A549 (cell line): ENCODE data around the gene DERL3. TPM values are rescaled to one million over a fixed set of nuclear protein-coding genes. Genes with fewer than 3 reads are reported as not detected.

Source experiments
- ATAC-seq, 2 experiments: fragments of 200-7000 bp in 1 of 2; fragments of >200 bp in 1 of 2; cut with Nextera tagmentation in 1 of 2; cut with Tn5 transposase in 1 of 2; 3 replicates each; pipeline versions ENCODE4 v1.8.0 to v1.9.1; 2018 to 2020; ENCODE audit warnings: mild to moderate bottlenecking in 1 of 2, moderate library complexity in 1 of 2
- CTCF ChIA-PET: fragments of 300-600 bp; sonication (Branson Sonifier 250); formaldehyde crosslinking; extraction: SDS; loops from one replicate; lab custom pipeline; 2021; ENCODE audit warnings: antibody characterized with exemption, inconsistent platforms; lab: Yijun Ruan, JAX
- POLR2A ChIA-PET: fragments of 350-600 bp; formaldehyde crosslinking; extraction: SDS; loops from one replicate; lab custom pipeline; 2021; ENCODE audit warnings: antibody characterized with exemption, inconsistent platforms; lab: Yijun Ruan, JAX
- DNase-seq, 2 experiments: peaks; one replicate each; pipeline versions ENCODE4 v3.0.0 to v3.0.0-alpha.2; 2011 to 2016; ENCODE audit warnings: low read depth in 1 of 2, low spot score in 1 of 2
- FAIRE-seq: peaks from 2 replicates; lab custom pipeline; 2011; peaks lifted over from hg19 to GRCh38; lab: Jason Lieb, UNC
- H3K27ac ChIP-seq, 2 experiments: fragments of >200 bp; sonication (Bioruptor Twin); formaldehyde crosslinking; 3 replicates each; pipeline ENCODE4 v1.5.1; 2016 to 2017
- H3K4me1 ChIP-seq: fragments of >200 bp; sonication (Bioruptor Twin); formaldehyde crosslinking; 3 replicates; pipeline ENCODE4 v1.6.1; 2016
- H3K4me2 ChIP-seq: fragments of >200 bp; sonication (Bioruptor Twin); formaldehyde crosslinking; 3 replicates; pipeline ENCODE4 v1.6.1; 2016
- H3K4me3 ChIP-seq: fragments of >200 bp; sonication (Bioruptor Twin); formaldehyde crosslinking; 3 replicates; pipeline ENCODE4 v1.5.1; 2016
- H3K9me3 ChIP-seq: fragments of >200 bp; sonication (Bioruptor Twin); formaldehyde crosslinking; 3 replicates; pipeline ENCODE4 v1.6.1; 2016
- CBX8 ChIP-seq: fragments of 200-600 bp; sonication (generic); IDR thresholded peaks from 2 replicates; pipeline ENCODE4 v1.6.1; 2016
- CHD2 ChIP-seq: fragments of 150-350 bp; IDR thresholded peaks from 2 replicates; pipeline ENCODE4 v1.6.1; 2014; ENCODE audit warnings: low read length; ENCODE audit not compliant: partially characterized antibody
- EHF ChIP-seq: fragments of 250-450 bp; sonication (Bioruptor Pico); IDR thresholded peaks from 2 replicates; pipeline ENCODE4 v1.5.0; 2020; ENCODE audit warnings: mild to moderate bottlenecking
- EHMT2 ChIP-seq: fragments of 200-600 bp; sonication (generic); IDR thresholded peaks from 2 replicates; pipeline ENCODE4 v1.6.1; 2016; ENCODE audit warnings: antibody characterized with exemption, low read depth, mild to moderate bottlenecking, moderate library complexity
- FOSB ChIP-seq: fragments of 250-450 bp; sonication (Bioruptor Pico); IDR thresholded peaks from 2 replicates; pipeline ENCODE4 v1.5.0; 2020; ENCODE audit warnings: mild to moderate bottlenecking, moderate library complexity
- HDAC2 ChIP-seq: fragments of 200-600 bp; sonication (generic); IDR thresholded peaks from 2 replicates; pipeline ENCODE4 v1.6.1; 2016
- HOXB5 ChIP-seq: fragments of 250-450 bp; sonication (Bioruptor Pico); IDR thresholded peaks from 2 replicates; pipeline ENCODE4 v1.5.0; 2020; ENCODE audit warnings: mild to moderate bottlenecking, moderate library complexity
- JUN ChIP-seq, 2 experiments: fragments of >200 bp; sonication (Bioruptor Twin); formaldehyde crosslinking; IDR thresholded peaks; 2 replicates in 1 of 2; 3 replicates in 1 of 2; pipeline ENCODE4 v1.6.1; 2016 to 2017
- JUNB ChIP-seq: fragments of >200 bp; sonication (Bioruptor Twin); formaldehyde crosslinking; IDR thresholded peaks from 2 replicates; pipeline ENCODE4 v1.6.1; 2016
- MAZ ChIP-seq: fragments of 150-350 bp; IDR thresholded peaks from 2 replicates; pipeline ENCODE4 v1.6.1; 2014; ENCODE audit warnings: antibody characterized with exemption, low read depth, low read length, borderline replicate concordance
- MYC ChIP-seq: IDR thresholded peaks from 2 replicates; pipeline ENCODE4 v1.6.1; 2012; ENCODE audit warnings: mild to moderate bottlenecking, inconsistent platforms, low read length, improper control_type of control experiment, borderline replicate concordance
- NPAS2 ChIP-seq: fragments of 250-450 bp; sonication (Bioruptor Pico); IDR thresholded peaks from 2 replicates; pipeline ENCODE4 v1.8.0; 2022; ENCODE audit warnings: mild to moderate bottlenecking, moderate library complexity, borderline replicate concordance
- NR3C1 ChIP-seq: fragments of >200 bp; sonication (Bioruptor Twin); formaldehyde crosslinking; IDR thresholded peaks from 3 replicates; pipeline ENCODE4 v1.6.1; 2017
- POLR2AphosphoS2 ChIP-seq: conservative IDR thresholded peaks from 2 replicates; pipeline ENCODE4 v1.6.1; 2012; ENCODE audit warnings: low read length, improper control_type of control experiment, inconsistent platforms
- TP53 ChIP-seq: fragments of 250-450 bp; sonication (Bioruptor Pico); IDR thresholded peaks from 2 replicates; pipeline ENCODE4 v1.5.0; 2021; ENCODE audit warnings: mild to moderate bottlenecking, moderate library complexity
- ZFP36 ChIP-seq: fragments of 450-650 bp; IDR thresholded peaks from 2 replicates; pipeline ENCODE4 v1.6.1; 2014; ENCODE audit warnings: borderline replicate concordance; ENCODE audit not compliant: partially characterized antibody
- ZNF302 ChIP-seq: fragments of 250-450 bp; sonication (Bioruptor Pico); IDR thresholded peaks from 2 replicates; pipeline ENCODE4 v1.9.0; 2021; ENCODE audit warnings: inconsistent platforms, mild to moderate bottlenecking, moderate library complexity
- whole genome bisulfite sequencing: methylation state at CpG from one replicate; pipeline ENCODE4 v1.1.6; 2017; ENCODE audit errors: missing lambda C conversion rate; 5-methylcytosine and 5-hydroxymethylcytosine counted together
- polyA plus RNA-seq, 4 experiments: library from polyadenylated mRNA; depleted of rRNA in 3 of 4; stranded (reverse); fragments of >200 nt; fragmentation: RNase III in 1 of 4; extraction: RNeasy Plus Mini Kit Qiagen cat#74134 plus additional on column Dnase treatment in 1 of 4; gene quantifications; 2 replicates in 3 of 4; 3 replicates in 1 of 4; pipeline ENCODE4 v1.2.3, GENCODE V29; 2011 to 2017
- TF ChIP-seq, protein P1 (sequence below): IDR thresholded peaks from 2 replicates; pipeline ENCODE4 v1.6.1; 2012; ENCODE audit warnings: low read depth, borderline replicate concordance
- TF ChIP-seq, protein P2 (sequence below): fragments of 250-450 bp; sonication (Bioruptor Pico); IDR thresholded peaks from 2 replicates; pipeline ENCODE4 v1.5.0; 2020; ENCODE audit warnings: low read depth, mild to moderate bottlenecking, moderate library complexity
- TF ChIP-seq, protein P3 (sequence below): IDR thresholded peaks from 2 replicates; pipeline ENCODE4 v1.6.1; 2012
- TF ChIP-seq, protein P4 (sequence below): fragments of >200 bp; sonication (Bioruptor Twin); formaldehyde crosslinking; IDR thresholded peaks from 2 replicates; pipeline ENCODE4 v1.6.1; 2016
- TF ChIP-seq, protein P5 (sequence below): fragments of >200 bp; sonication (Bioruptor Twin); formaldehyde crosslinking; IDR thresholded peaks from 3 replicates; pipeline ENCODE4 v1.5.1; 2016

Gene DERL3
- polyA plus RNA-seq, 2 of the 4 experiments (the other 2 are of a cell fraction): 0.08 to 0.40 TPM

DNA sequence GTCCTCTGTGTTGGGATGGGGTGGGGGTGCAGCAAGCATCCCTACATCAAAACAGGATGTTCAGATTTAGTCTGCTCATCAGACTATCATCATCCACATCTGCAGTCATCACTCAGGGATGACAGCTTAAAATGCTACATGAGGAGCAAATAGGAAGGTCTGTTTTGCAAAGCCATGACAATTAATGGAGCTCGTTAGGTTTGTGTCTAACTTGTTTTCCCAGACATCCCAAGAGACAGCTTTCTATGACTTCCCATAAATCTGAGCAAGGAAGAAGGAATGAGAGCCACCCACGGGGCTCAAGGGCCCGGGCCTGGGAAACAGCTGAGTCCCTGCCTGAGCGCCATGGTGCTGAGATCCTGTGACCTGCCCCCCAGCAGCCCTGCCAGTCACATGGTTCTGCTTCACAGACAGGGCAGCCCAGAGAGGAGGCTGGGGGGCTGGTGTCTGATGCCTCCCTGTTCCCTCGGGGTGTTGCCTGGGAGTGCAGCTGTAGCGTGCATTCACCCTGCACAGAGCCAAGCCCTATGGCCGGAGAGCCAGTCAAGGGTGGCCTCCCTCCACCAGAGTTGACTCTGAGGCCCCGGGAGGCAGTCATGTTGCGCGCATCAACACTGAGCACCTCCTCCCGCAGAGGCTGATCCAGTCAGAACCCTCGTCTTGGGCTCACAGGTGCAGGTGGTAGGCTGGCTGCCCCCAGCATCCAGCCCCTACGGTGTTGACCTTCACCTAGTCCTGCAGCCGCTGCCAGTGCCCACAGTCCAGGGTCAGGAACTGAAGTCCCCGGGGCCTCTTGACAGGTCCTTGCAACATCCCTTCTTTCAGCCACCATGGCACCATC is 12.1 kb downstream of the DERL3 start:
- H3K27ac ChIP-seq: 0 out of 6 replicates have a peak overlapping the region, but pooled peaks of 1 of the 2 experiments have one; percentile 37
- no peak overlapping the region for H3K4me2 ChIP-seq
- no peak for ATAC-seq
- no peak for DNase-seq
- ChIA-PET CTCF (interaction anchor here (0.6 to 4.4 kb wide), 5 partner anchors 13 to 1023 kb away, joined by 3 to 21 read pairs (median 4); partner anchors contain the start of gene ZNF70), POLR2A (no interaction called here)
- 93% methylated on average over 11 of the region's 15 CpGs for WGBS
- no peaks in the 10 kb centered on the region for H3K4me1 ChIP-seq
- H3K4me3 ChIP-seq: no peak overlapping the region
- FAIRE-seq: no peak
- H3K9me3 ChIP-seq: no peaks in the 10 kb centered on the region
- TF ChIP-seq EHF (CRISPR knock-in tag) (no peak), HDAC2 (no peak), MAZ (no peak), TP53 (no peak), FOSB (no peak), CHD2 (no peak), NR3C1 (no peak), JUNB (no peak), ZNF302 (no peak), POLR2AphosphoS2 (no peak), HOXB5 (no peak)
- TF ChIP-seq, protein P1, sequence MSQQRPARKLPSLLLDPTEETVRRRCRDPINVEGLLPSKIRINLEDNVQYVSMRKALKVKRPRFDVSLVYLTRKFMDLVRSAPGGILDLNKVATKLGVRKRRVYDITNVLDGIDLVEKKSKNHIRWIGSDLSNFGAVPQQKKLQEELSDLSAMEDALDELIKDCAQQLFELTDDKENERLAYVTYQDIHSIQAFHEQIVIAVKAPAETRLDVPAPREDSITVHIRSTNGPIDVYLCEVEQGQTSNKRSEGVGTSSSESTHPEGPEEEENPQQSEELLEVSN: no peak
- TF ChIP-seq, protein P2, sequence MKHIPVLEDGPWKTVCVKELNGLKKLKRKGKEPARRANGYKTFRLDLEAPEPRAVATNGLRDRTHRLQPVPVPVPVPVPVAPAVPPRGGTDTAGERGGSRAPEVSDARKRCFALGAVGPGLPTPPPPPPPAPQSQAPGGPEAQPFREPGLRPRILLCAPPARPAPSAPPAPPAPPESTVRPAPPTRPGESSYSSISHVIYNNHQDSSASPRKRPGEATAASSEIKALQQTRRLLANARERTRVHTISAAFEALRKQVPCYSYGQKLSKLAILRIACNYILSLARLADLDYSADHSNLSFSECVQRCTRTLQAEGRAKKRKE (CRISPR knock-in tag): no peak
- TF ChIP-seq, protein P3, sequence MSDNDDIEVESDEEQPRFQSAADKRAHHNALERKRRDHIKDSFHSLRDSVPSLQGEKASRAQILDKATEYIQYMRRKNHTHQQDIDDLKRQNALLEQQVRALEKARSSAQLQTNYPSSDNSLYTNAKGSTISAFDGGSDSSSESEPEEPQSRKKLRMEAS: no peak

DNA sequence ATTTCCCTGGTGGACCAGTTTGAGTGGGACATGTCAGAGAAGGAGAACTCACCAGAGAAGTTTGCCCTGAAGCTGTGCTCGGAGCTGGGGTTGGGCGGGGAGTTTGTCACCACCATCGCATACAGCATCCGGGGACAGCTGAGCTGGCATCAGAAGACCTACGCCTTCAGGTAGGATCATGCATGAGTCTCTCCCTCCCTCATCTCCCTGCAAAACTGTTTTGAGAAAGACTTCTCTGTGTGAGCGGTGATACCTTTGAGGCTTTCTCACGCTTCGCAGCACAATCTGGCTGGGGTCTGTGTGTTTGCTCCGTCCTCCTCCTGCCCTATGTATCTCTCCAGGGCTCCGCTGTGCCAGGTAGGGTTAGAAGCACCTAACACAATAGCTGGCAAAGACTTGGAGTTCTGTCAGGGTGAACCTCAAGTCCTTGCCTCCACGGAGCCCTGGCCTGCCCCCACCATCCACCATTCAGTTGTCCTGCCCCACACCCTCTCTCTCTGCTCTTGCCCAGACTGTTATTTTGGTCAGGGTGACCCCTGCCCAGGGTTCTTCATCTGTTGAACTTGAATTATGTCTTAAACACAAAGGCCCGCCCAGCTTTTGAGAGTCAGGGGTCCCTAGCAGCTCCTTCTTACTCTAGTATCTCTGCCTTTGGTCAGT is 13.4 kb downstream of the DERL3 start:
- CTCF ChIA-PET: interaction anchor here (1.2 to 4.4 kb wide), 3 partner anchors 23 to 57 kb away, joined by 5 to 21 read pairs (median 12); partner anchors contain the start of gene CHCHD10
- POLR2A ChIA-PET: no interaction called here
- TF ChIP-seq JUN (IDR thresholded peaks at IDR 0.05) (no peak), NPAS2 (CRISPR knock-in tag) (no peak), POLR2AphosphoS2 (no peak), EHMT2 (no peak), CBX8 (no peak), MYC (no peak), ZFP36 (no peak)
- TF ChIP-seq, protein P1: no peak
- TF ChIP-seq, protein P4, sequence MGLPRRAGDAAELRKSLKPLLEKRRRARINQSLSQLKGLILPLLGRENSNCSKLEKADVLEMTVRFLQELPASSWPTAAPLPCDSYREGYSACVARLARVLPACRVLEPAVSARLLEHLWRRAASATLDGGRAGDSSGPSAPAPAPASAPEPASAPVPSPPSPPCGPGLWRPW: no peak
- TF ChIP-seq, protein P5, sequence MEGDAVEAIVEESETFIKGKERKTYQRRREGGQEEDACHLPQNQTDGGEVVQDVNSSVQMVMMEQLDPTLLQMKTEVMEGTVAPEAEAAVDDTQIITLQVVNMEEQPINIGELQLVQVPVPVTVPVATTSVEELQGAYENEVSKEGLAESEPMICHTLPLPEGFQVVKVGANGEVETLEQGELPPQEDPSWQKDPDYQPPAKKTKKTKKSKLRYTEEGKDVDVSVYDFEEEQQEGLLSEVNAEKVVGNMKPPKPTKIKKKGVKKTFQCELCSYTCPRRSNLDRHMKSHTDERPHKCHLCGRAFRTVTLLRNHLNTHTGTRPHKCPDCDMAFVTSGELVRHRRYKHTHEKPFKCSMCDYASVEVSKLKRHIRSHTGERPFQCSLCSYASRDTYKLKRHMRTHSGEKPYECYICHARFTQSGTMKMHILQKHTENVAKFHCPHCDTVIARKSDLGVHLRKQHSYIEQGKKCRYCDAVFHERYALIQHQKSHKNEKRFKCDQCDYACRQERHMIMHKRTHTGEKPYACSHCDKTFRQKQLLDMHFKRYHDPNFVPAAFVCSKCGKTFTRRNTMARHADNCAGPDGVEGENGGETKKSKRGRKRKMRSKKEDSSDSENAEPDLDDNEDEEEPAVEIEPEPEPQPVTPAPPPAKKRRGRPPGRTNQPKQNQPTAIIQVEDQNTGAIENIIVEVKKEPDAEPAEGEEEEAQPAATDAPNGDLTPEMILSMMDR: no peak
- TF ChIP-seq, protein P3: no peak
- H3K4me1 ChIP-seq: no peaks in the 10 kb centered on the region
- no peak for ATAC-seq
- no peak for DNase-seq
- H3K27ac ChIP-seq: peak overlapping the region; percentile 35 to 37; a peak in 3 of 6 replicates
- H3K4me3 ChIP-seq: no peak overlapping the region
- 90% methylated on average over 12 of the region's 12 CpGs for WGBS
- FAIRE-seq: no peak
- no peak overlapping the region for H3K4me2 ChIP-seq
- no peaks in the 10 kb centered on the region for H3K9me3 ChIP-seq
